ENCODE results near the gene ZC3H12D.

ZC3H12D gene

GRCh38 chr6:149428606-149429005 is 56.2 kb downstream of the ZC3H12D start:
- no peak for TF ChIP-seq CTCF (IDR thresholded peaks at IDR 0.05; ENCODE audit: borderline replicate concordance, insufficient read depth, low read depth, low read length)
- no peak overlapping the region for H3K4me3 ChIP-seq (ENCODE audit: low read depth, low read length)

GRCh38 chr6:149425754-149426153 is 59.1 kb downstream of the ZC3H12D start:
- no peak overlapping the region for H3K4me3 ChIP-seq (ENCODE audit: low read depth, low read length)
- TF ChIP-seq CTCF (IDR thresholded peaks at IDR 0.05; ENCODE audit: borderline replicate concordance, insufficient read depth, low read depth, low read length): no peak

DNA sequence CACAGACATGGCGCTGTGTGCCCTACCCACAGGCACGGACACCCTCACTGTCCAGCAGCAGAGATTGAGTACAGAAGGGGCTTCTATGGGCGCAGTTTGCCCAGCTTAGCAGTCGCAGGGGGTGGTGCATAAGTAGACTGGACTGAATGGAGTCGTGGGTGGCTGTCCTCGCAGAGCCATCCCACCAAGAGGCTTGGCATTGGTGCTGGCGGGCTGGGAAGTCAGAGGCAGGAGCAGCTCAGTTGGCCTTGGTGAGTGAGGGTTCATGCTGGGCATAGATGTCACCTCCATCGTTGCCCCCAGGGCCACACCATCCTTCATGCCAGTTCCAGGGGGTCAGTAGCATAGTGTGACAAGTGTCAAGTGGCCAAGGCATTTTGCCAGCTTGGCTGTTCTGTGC is 59.6 kb downstream of the ZC3H12D start:
- H3K4me3 ChIP-seq (ENCODE audit: low read depth, low read length): no peak overlapping the region
- TF ChIP-seq CTCF (IDR thresholded peaks at IDR 0.05; ENCODE audit: borderline replicate concordance, insufficient read depth, low read depth, low read length): no peak

DNA sequence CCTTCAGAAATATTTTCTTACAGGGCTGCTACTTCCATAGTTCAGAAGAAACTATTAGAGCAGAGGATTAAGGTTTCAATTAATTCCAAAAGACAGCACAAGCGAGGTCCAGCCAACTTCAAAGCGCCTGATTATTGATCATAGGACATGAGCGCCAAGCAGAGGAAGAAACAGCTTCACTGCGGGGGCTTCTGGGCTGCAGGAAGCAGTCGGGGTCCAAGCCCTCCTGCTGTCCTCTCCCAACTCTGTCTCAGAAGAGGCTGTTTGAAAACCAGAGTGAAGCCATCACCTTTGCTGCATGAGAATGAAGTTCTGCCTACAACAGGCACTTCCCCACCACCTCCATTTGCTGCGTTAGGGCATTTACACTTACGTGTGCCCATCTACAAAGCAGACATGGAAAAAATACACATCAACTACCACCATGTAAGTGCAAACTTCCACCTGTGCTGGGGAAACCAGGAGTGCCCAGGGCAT is 60.8 kb downstream of the ZC3H12D start:
- no peak for TF ChIP-seq CTCF (IDR thresholded peaks at IDR 0.05; ENCODE audit: borderline replicate concordance, insufficient read depth, low read depth, low read length)
- no peak overlapping the region for H3K4me3 ChIP-seq (ENCODE audit: low read depth, low read length)

GRCh38 chr6:149422581-149422980 is 62.2 kb downstream of the ZC3H12D start:
- TF ChIP-seq CTCF (IDR thresholded peaks at IDR 0.05; ENCODE audit: borderline replicate concordance, insufficient read depth, low read depth, low read length): no peak
- H3K4me3 ChIP-seq (ENCODE audit: low read depth, low read length): no peak overlapping the region

DNA sequence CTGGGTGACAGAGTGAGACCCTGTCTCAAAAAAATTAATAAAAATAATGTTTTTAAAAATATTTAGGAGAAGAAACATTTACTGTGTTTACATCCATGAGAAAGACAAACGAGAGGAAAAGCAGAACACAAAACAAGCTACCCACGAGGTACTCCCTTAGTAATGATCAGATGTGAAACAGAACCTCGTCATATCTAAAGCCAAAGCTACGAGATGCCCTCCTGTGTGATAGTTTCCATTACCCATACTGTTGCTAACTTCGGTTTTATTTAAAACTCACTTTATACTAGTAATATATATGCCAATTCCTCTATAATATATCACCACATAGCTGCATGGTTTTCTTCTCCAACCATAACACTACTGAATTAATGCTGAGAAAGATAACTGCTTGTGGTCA is 63.7 kb downstream of the ZC3H12D start:
- H3K4me3 ChIP-seq (ENCODE audit: low read depth, low read length): no peak overlapping the region
- no peak for TF ChIP-seq CTCF (IDR thresholded peaks at IDR 0.05; ENCODE audit: borderline replicate concordance, insufficient read depth, low read depth, low read length)

DNA sequence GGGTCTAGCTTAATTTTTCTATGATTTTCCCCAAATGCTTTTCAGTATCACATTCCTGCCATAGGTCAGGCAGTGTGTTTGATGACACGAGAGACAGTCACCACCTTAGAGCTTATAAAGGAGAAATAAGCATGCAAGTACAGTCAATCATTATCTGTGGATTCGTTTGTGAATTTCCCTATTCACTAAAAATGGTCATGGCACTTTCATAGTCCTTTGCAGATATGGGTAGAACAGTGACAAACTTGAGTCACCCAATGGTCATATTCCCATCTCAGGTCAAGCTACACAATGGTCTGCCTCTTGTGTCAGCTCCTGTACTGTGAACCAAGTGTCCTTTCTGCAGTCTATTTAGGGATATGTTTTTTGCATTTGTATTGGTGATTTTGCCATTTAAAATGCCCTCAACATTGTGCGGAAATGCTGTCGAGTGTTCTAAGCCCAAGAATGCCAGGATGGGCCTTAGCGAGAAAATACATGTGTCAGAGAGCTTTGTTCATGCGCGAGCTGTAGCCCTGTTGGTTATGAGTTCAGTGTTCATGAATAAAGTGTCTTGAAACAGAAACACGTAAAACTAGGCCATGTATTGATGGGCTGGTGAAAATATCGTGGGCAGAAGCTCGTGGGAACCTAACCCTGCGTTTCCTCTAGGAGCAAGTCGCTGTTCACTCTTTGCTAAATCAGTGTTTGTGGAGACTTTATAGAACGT is 65.0 kb downstream of the ZC3H12D start:
- H3K4me3 ChIP-seq (ENCODE audit: low read depth, low read length): no peak overlapping the region
- TF ChIP-seq CTCF (IDR thresholded peaks at IDR 0.05; ENCODE audit: borderline replicate concordance, insufficient read depth, low read depth, low read length): no peak

All from GM12875 (cell line).